Subcutaneous adipose tissue (tissue), 4 donors: ENCODE data around the gene PPAT. TPM values are rescaled to one million over a fixed set of nuclear protein-coding genes. Genes with fewer than 3 reads are reported as not detected.

Source experiments
- CTCF ChIP-seq: fragments of 450-650 bp; IDR thresholded peaks from one replicate; pipeline ENCODE4 v1.5.1; 2016; ENCODE audit warnings: low read depth, mild to moderate bottlenecking, control low read depth, antibody characterized with exemption, moderate library complexity
- total RNA-seq, 4 donors: library from RNA; depleted of rRNA; stranded (reverse); fragments of >200 nt; gene quantifications; one replicate each; pipeline ENCODE4 v1.1.0, GENCODE V29; 2016

Gene PPAT
- total RNA-seq, 4 donors from 2014 or later = 4.1 to 5.7 (median 4.5) TPM

- TF ChIP-seq CTCF = no peak
Observed at GRCh38 chr4:56348576-56348975, 86.8 kb downstream of the PPAT start.

DNA sequence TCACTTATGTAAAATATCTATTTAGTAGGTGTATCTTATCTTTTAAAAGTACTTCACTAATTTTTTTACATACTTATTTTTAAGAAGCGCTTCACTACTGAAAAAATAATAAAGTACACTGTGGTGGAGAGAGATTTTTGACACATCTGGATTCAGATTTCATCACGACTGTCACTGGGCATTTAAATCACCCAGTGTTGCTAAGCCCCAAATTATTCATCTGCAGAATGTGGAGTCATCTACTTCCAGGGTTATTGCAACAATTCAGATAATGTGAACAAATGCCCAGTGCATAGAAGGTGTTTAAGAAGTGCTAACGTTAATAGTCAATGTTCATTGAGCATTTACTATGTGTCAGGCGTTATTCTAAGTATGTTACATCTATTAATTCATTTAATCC lies 90.0 kb downstream of the PPAT start:
- no peak for TF ChIP-seq CTCF

Other genes with a start within 250 kb of the PPAT start
- 10 to 100 TPM in 2 of 4 donors, 1 to 10 TPM in 2; 7.9 to 11.4 (median 9.8) TPM for gene AASDH, start 48.1 kb downstream of the PPAT start, total RNA-seq
- 10 to 100 TPM; 18.1 to 24.5 (median 18.3) TPM for gene PAICS, start 645 bp upstream of the PPAT start, total RNA-seq
- gene SRP72, start 32.0 kb upstream of the PPAT start, total RNA-seq = 10 to 100 TPM; 45.6 to 90.3 (median 57.1) TPM
- not detected for gene ARL9, start 70.2 kb upstream of the PPAT start, total RNA-seq
- 1 to 10 TPM in 2 of 4 donors, under 1 TPM in 2; 0.94 to 5.8 (median 2.1) TPM for gene HOPX, start 245.7 kb upstream of the PPAT start, total RNA-seq